HuH-7.5 (cell line): Measurements from ENCODE around the gene SLC30A3.

ENCODE experiments used
- DNase-seq: peaks from one replicate; pipeline ENCODE4 v3.0.0; 2011; ENCODE audit warnings: low spot score

SLC30A3 gene

DNA sequence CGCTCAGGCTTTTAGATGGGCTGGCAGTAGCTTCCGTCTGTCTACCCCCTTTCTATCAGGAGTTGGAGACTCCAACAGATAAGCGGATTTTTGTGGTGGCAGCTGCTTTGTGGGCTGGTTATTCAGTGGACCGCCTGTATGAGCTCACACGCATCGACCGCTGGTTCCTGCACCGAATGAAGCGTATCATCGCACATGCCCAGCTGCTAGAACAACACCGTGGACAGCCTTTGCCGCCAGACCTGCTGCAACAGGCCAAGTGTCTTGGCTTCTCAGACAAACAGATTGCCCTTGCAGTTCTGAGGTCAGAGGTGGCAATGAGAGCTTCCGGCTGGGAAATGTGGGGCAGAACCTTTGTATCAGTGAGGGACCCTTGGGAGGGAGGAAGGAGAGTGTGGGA lies 30.9 kb downstream of the SLC30A3 start:
- DNase-seq: no peak

DNA sequence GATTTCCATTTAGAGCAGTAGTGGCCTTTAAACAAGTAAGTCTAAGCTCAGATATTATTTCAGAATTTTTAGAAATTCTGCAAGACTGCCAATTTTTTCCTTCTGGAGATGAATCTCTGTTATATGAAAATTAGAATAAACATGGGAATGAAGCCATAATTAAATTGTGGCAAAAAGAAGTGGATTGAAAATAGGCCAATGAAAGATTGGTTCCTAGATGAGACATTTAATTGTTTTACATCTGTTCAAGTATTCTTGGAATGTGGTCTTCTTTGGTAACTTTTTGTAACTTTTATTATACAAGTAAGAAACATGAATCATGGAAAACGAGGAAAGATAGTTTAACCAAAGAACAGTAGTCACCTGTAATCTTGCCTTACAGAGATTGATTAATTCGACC lies 35.3 kb downstream of the SLC30A3 start:
- no peak for DNase-seq

DNA sequence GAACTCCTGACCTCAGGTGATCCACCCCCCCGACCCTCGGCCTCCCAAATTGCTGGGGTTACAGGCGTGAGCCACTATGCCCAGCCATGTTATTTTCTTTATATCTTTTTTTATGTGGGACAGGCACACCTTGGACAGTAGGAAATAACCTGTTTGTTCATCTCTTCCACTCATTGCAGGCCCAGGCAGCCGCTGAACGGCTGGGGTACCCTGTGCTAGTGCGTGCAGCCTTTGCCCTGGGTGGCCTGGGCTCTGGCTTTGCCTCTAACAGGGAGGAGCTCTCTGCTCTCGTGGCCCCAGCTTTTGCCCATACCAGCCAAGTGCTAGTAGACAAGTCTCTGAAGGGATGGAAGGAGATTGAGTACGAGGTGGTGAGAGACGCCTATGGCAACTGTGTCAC lies 37.3 kb downstream of the SLC30A3 start:
- no peak for DNase-seq

DNA sequence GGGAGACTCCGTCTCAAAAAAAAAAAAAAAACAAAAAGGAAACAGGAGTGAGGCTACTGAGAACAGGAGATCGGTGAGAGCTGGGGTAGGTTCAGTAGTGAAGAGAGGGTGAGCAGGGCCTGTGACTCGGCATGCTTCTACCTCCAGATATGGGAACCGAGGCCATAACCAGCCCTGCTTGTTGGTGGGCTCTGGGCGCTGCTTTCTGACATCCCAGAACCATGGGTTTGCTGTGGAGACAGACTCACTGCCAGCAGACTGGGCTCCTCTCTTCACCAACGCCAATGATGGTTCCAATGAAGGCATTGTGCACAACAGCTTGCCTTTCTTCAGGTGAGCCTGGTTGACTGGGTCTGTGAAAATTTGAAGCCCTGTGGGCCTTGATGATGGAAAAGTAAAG lies 39.4 kb downstream of the SLC30A3 start:
- DNase-seq: no peak

DNA sequence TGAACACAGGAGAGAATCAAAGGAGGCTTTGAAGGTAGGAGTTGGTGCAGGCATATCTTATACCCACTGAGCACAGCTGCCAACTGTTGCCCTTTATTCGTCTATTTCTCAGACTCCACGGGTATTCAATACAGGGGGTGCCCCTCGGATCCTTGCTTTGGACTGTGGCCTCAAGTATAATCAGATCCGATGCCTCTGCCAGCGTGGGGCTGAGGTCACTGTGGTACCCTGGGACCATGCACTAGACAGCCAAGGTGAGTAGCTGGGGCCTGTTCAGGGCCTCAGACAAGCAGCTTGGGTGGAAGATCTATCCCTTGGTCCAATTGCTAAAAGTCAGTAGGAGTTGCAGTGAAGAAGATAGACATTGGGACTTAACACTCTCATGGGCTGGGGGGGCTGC lies 40.4 kb downstream of the SLC30A3 start:
- DNase-seq: no peak

DNA sequence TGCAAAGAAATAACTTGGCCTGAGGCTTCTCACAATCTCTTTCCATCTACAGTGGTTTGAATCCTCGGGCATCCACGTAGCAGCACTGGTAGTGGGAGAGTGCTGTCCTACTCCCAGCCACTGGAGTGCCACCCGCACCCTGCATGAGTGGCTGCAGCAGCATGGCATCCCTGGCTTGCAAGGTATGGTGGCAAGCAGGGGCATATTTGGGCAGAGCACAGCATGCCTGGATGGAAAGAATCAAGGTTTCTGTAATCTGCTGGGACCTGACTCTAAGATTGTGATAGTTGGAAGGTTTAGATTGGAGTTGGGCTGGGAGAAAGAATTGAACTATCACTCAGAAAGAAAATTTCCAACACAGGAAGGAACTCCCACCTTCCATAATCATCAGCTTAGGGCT lies 41.7 kb downstream of the SLC30A3 start:
- no peak for DNase-seq

DNA sequence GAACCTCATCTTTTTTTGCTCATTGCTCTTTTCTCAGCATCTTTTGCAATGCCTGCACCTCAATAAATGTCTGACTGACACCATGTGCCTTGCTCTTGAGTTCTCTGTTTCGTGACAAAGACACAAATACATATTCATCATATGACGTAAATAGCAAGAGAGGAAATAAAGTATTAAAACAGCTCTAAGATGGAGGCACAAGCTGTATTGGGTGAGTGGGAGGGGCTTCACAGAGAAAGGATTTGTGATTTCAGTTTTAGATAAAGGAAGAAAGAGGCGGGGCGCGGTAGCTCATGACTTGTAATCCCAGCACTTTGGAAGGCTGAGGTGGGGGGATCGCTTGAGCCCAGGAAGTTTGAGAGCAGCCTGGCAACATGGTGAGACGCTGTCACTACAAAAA lies 42.8 kb downstream of the SLC30A3 start:
- no peak for DNase-seq

DNA sequence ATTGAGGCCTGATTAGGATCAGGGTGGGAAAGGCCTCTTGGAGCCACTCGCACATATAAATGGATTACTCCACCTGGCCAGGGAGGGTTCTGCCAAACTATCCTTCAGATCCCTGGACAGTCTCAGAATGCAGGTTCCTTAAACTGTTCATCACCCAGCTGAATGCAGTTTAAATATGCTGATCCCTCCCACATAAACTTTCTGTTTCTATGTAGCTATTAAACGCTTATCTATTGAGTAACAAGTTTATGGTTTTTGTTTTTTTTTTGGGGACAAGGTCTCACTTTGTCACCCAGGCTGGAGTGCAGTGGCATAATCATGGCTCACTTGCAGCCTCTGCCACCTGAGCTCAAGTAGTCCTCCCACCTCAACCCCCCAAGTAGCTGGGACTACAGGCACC lies 43.8 kb downstream of the SLC30A3 start:
- DNase-seq: no peak

DNA sequence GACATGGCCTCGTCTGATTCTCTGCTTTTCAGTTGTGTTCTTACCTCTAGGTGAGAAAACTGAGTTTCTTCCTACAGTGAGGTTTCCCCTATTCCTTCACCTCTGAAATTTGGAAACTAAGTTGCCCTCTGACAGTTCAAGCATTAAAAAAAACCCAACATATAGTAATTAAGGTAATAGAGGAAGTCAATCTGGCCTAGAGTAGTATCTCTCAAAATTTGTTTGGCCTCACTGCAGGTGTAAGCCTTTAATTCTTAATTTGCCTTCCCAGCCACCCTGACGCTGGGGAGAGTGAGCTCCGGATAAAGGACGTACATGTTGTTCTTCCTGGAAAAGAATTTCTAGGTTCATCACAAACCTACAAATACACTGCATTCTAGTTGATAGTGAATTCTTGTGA lies 44.2 kb downstream of the SLC30A3 start:
- DNase-seq: no peak

DNA sequence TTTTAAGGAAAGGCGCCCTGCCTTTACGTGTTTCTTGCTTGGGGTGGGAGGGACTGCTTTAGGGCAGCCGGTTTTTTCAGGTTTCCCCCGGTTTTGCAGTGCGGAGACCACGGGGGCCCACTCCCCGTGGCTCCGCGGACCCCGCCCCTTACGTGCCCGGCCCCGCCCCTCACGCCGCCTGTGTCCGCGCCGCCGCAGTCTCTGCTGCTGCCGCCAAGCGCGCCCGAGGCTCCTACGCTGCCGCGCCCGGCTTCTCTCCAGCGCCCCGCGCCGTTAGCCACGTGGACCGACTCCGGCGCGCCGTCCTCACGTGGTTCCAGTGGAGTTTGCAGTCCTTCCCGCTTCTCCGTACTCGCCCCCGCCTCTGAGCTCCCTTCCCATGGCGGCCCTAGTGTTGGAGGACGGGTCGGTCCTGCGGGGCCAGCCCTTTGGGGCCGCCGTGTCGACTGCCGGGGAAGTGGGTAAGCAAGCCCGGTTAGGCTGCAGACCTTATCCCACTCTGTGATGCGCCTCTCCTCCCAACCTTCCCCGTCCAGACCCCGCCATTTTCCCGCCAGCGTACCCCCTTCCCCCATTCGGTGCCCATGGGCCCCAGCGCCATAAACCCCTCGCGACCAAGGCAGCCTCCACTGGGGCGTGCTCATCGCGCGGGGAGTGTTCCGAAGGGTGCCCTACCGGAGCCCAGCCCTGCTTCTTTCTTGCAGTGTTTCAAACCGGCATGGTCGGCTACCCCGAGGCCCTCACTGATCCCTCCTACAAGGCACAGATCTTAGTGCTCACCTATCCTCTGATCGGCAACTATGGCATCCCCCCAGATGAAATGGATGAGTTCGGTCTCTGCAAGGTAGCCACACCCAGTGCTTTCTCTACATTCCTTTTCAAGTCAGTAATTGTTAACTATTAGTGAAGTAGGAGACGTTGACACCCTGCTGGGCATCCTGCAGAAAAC lies 45.4 kb downstream of the SLC30A3 start, which contains the start of gene CAD:
Gene CAD (plus strand): TSS at position 197 of the 949 bp plus-strand sequence. CDS start 183 bp downstream, at position 380.
- peak; percentile 71 for DNase-seq

DNA sequence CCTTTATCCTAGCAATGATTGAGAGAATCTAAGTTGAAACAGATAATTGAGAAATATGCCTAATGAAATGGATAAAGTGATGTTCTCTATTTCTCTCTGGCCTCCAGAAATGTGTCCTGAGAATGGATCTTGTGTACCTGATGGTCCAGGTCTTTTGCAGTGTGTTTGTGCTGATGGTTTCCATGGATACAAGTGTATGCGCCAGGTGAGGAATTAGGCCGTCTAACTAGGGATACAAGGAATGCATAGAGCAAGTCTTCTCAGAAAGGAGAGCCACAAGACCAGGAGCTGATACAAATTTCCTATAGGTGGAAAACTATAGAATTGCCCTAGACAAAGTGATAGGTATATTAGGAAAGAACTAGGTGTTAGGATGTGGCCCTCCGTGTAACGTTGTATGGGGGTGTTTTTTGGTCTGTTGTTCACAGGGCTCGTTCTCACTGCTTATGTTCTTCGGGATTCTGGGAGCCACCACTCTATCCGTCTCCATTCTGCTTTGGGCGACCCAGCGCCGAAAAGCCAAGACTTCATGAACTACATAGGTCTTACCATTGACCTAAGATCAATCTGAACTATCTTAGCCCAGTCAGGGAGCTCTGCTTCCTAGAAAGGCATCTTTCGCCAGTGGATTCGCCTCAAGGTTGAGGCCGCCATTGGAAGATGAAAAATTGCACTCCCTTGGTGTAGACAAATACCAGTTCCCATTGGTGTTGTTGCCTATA lies 46.3 kb downstream of the SLC30A3 start:
- DNase-seq: no peak

DNA sequence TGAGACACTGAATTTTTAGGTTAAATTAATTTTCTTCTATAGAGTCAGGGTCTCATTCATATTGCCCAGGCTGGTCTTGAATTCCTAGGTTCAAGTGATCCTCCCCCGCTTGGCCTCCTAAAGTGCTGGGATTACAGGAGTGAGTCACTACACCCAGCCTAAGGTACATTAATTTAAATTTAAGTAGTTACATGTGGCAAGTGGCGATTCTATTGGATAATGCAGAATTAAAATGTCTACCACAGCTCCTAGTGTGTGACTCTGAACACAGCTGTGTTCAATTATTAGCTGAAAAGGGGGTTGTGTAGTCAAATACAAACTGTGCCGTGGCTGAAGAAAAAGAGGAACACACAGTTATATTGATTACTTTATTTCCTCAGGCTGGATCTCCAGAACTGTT lies 47.9 kb downstream of the SLC30A3 start:
- DNase-seq: no peak

DNA sequence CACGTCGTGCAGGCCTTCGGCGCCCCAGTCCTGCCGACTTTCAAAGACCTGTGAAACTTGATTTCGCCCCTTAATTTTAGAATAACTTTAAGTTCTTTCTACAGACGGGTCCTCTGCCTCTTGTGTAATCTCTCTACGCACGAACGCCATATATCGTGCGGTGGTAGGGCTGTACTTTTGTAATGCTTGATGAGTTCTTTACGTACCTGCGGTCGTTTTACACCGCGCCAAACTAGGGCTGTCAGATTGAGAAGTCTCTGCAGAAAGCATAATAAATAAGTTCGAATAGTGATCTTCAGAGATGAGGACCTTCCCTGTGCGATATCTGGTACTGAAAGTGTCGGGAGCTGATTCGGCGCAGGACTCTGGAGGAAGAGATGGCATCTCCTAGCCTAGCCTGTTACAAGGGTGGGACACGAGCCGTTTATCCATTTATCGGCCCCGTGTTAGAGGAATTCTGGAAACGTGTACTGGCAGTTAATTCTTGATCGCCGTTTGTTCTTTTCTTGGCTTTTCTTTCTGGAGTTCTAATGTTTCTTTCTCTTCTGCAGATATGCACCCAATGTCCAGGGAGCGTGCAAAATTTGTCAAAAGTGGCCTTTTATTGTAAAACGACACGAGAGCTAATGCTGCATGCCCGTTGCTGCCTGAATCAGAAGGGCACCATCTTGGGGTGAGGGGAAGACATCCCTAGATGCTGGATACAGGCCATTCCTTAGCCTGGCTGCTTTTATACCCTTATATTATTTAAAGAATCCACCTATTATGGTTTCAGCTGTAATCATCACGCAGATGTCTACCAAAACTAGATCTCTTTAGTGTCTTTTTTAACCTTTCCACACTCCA lies 50.0 kb downstream of the SLC30A3 start:
- DNase-seq: peak; percentile 33

DNA sequence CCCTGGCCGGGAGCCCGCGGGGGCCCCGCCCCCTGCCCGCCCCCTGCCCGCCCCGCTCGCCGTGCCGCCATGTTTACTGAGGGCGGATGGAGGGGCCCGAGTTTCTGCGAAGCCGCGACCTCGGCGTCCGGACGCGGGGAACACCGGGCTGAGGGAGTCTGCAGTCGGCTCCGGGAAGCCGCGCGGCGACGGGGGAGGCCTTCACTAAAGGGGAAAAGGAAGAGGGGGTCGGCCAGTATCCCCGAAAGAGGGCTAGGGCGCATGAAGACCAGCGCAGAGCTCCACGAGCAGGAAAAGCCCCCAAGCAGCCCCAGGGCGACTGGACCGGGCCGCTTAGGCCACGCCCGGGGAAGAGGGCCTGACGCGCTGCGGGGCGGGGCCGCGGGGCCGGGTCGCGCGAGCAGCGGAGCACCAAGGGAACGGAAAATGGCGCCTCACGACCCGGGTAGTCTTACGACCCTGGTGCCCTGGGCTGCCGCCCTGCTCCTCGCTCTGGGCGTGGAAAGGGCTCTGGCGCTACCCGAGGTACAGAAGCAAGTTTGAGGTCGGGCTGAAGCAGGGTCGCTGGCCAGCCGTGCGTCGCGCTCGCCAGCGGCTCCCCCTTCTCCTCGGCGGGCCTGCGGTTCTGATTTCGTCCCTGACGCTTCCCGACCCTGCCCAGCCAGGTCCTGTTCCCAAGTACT lies 50.8 kb downstream of the SLC30A3 start, which contains the start of the genes ATRAID and SLC5A6:
Gene ATRAID (plus strand): TSS at position 99 of the 683 bp plus-strand sequence. CDS start 328 bp downstream, at position 427.
Gene SLC5A6 (minus strand): TSS at position 326 of the 683 bp plus-strand sequence. CDS start 4,618 bp downstream, outside the sequence.
- peak; percentile 90 for DNase-seq

DNA sequence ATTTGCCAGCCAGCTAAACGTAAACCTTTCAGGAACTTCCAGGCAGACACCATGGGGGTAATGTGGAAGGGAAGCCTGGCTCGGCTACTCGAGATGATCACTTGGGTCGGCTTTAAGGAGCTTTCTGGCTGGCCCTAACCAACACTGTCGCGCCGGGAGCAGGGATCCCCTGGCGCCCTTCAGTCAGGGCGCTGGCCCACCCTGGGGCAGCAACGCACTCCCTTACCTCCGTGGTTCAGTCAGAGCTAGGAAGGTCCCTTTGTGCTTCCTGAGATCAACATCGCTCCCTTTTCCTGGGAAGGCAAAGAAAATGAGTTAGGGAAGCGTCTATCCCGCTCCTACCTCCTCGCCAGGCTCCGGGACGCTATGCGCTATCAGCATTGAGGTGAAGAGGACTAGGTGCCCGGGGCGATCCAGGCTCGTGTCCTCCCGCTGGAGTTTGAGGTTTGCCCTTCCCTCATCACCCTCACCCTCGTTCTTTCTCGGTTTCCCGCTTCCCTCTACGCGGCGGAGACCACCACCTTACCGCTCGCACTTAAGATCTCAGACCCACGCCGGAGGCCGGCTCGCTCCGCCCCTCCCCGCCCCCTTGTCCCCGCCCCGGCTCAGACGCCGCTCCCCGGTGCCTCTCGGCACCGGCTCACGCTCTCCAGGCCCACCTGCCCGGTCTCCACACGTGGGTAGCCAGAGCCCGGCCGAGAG lies 51.5 kb downstream of the SLC30A3 start:
- DNase-seq: peak; percentile 89

DNA sequence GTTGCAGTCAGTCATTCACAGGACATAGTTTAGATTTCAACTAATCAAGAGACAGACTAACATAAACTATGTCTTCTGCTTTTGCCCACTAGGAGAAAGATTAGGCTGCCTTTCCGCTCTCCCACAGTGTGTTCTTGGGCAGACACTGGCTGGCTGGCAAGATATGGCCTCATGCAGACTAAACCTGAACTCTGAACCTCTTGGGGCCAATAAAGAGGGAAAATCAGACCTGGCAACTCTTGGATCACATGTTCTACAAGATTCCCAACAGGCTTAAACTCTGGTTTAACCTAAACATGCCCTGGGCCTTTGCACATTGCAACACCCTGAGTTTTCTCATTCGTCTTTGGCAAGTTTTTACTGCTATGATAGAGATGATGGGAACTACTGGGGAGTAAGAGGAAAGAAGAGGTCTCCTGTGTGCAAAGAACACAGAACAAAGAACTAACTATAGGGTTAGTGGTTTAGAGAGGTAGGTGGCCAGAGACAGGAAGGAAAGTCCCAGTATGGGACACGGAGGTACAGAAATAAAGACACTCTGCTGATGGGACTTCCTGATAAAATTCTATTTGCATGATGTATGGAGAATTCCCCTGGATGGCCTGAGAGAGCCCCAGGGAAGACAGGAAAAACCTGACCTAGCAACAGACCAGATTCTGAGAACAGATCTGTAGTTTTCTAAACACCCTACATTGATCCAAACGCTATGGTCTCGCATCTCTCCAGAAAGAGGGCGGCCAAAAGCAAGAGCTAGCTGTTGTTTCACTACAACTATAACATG lies 53.0 kb downstream of the SLC30A3 start:
- DNase-seq: peak; percentile 25

DNA sequence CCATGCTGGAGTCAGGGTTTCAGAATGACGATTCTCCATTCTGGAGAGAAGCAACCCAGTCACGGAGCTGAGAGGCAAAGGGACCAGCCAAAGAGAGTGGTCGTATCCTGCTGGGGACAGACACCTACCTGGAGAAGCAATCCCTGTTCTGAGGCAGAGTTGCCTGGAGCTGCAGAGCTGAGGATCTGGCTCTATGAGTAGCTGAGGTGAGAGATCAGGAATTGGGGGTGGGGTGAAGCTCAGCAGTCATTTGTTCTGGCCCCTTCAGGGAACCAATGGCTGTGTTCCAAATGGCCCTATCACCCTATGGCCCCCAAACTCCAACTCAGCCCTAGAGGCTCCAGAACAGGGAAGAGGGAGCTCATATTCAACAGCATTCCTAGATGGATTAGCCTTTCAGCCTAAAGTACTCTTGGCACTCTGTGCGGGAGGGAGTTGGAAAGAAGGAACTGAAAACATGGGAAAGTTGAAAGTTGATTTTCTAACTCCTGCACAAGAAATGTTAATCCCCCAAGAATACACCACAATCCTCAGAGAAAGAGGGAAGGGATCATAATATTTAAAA lies 54.3 kb downstream of the SLC30A3 start:
- no peak for DNase-seq

DNA sequence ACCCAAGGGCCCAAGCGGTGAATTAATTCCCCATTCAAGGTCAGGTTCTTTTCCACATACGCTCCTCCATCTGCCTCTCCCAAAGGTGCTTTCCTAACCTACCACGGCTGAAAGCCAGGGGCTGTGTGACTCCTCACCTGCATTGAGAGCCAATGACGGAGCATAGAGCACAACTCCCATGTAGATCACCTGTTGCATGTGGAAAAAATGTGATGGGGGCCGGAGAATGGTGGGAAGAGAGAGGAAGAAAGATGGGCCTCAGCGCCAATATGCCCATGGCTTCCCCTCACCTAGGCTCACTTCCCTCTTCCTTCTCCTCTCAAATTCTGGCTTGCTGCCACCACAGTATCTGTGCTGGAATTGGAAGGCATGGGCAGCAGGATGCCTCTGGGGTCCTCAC lies 56.5 kb downstream of the SLC30A3 start:
- no peak for DNase-seq

DNA sequence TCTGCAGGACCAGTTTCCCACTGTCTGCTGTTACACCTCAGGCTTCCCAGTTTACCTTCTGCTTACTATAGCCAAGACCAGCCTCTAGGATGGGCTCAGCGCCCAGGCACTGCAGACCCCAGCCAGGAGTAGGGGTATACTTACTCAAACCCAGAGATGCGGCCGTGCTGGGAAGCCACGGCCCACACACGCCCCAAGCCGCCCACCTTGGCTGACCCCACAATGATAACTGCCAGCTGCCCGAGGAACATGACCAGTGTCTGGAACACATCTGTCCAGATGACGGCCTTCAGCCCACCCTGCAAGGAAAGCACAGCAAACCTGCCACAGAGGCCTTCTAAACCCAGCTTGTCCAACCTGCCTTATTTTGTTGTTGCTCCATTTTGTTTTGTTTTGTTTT lies 57.6 kb downstream of the SLC30A3 start:
- DNase-seq: no peak

DNA sequence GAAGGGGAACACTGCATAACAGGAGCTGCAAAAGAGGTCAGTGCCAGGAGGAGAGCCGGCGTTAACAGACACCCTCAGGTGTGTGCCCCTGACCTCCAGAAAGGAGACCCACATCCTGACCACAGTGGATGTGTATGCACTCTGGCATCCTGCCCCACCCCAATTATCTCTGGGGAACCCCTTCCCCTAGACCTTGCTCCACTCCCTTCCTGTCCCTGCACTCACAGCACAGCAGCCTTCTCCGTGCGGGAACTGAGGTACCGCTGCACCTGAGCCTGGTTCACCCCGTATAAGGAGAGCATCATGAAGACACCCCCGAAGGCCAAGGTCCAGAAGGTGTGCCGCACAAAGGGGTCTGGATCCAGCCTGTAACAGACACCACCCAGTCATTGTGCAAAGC lies 58.3 kb downstream of the SLC30A3 start:
- DNase-seq: no peak
